Femur (tissue), 1 donor: ENCODE results near the gene PTN.
"Not testable (repeated sequence)": the region's sequence is repeated elsewhere in the genome, so short reads cannot be mapped to it uniquely, and the experiment has no call there.

ENCODE experiments used
- DNase-seq: peaks from one replicate; pipeline ENCODE4 v3.0.0-alpha.2; 2017

The PTN gene

DNA sequence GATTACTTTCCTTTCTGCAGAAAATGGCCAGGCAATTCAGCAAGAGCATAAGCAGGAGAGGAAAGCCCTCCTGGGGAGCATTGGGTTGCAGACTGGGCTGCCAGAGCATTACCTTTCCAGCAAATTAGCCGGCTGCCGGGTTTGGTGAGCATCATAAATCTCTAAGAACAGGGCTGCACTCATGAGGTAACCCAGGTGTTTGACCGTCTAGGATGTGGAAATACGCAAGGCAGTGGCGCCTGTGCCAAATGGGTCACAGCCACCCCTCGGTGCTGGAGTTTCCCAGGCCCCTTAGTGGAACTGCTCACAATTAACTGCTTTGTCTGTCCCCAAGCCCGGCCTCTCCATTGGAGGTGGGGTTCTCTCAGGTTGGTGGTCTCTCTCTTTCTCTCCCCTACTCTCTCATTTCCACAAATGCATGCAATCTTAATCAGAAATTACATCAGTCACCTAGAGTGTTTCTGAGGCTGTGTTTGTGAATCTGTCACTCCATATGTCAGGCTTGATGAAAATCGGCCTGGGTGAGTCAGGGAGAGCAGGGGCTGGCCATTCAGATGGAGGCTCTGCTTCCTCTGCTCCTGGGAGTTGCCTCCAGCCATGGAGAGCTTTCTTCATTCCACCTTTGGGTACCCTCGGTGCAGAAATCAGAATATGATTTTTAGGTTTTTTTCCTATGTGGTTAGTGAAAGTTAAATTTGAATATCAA is 26.7 kb downstream of the PTN start:
- DNase-seq: peak; percentile 49

DNA sequence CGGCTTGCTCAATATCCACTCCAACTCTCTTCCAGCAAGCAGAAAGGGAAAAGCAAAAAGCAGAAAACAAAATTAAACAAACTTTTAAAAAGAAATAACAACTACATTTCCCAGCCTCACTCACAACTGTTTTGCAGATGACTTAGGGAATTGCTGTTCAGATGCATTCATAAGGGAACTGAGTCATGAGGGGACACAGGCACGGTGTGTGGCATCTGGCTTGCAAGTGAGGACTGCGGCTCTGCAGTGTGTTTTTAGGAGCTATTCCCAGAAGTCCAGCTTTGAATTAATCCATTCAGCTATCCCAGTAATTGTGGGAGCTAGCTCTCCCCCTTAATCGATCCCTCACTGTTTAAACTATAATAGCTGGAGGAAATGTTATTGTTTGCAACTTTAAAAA is 30.3 kb downstream of the PTN start:
- no peak for DNase-seq

DNA sequence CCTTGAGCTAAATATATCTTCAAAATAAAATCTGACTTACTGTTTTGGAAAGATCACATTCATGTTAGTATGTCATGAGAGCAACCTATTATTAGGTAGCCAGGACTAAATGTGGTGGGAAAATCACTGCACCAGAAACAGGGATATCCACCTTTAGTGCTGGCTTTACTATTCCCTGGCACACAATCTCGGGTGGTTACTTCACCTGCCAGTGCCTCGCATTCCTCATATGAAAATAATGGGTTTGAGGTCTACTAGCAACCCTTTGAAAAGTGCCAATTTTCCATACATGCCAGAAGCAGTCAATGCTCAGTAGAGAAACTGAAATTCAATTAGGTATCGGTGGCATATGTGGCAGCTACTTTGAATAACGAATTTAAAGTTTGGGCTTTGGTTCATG is 36.8 kb downstream of the PTN start:
- peak; percentile 53 for DNase-seq

DNA sequence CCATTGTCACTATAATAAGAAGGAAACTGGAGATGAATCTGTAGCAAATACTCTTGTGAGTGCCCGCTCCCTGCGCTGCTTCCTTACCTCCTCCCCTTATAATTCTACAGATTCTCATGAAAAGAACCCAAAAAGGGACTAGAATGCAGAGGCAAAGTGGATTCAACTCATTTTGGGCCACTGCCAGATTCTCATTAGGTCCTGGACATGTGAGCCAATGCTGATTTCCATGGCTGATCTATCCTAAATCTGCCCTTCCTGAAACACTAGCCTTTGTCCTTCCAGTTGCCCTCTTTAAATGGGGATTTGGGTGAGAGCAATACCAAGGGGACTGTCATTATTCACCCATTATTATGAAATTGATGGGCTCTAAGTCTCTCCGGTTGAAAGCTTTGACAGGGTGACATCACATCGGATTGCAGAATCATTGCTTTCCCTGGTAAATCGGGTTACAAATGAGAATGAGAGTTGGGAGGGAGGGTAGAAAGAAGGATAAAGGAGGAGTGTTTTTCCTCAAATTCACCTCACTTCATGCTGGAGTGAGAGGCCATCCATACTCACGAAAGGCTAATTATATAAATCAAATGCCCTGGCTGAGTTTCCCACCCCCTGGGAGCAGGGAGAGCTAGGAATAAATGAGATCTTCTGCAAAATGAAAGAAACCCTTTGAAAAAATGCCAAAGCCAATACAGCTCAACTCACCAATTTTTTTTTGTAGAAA is 37.5 kb downstream of the PTN start:
- DNase-seq: peak; percentile 51

DNA sequence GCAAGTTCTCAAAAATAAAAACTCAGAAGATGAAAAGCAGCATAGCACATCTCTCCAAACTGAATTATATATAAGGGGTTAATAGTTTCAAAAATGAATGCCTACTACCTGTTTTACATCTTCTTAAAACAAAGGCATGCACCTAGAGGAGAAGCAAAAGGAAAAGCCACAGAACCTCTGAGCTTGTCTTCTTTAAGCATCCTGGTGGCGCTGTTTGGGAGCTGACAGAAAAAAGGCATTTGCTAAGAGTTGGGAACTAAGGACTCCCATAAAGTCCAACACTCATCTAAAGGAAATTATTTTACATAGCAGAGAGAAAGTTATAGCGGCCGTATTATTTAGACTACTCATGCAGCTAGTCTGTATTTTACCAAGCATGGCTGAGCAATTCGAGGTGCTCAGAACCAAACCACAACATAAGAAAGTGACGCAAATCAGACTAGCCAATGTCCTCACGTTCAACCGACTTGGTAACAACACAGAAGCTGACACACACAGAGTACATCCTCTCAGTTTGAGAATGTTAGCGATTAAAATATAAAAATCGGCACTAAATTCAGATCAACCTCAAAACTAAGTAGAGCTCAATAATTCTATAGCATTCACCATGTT is 38.8 kb downstream of the PTN start:
- no peak for DNase-seq

DNA sequence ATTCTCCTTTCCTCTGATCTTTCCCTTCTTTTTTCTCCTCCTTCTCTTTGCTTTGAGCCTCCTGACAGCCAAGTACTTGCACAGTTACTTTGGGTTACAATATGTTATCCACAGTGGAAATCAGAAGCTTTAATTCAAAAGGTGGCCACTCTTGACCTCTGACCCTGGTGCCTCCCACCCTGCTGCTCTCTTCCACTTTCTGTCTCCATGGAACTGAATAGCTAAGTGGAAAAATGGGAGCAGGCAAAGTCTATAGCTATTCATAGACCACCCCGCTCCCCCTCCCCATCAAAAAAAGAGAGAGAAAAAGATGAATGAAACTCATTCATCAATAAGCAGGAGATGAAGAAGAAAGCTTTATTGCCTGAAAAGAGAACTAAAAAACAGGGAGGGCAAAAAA is 39.4 kb downstream of the PTN start:
- no peak for DNase-seq

DNA sequence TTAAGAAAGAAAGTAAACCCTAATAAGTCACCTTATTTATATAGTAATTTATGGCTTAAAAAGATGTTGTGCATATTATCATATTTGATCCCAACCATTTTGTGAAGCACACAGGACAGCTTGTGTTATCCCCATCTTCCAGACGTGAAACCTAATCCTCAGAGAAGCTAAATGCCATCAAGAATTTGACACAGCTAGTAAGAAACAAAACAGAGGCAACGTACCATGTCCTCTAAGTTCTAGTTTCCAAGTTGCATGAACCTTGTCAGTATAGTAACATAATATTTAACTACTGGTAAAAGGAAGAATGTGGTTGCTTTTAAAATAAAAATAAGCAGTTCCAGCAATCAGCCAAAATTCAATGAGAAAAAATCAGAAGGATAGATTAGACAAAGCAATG is 41.5 kb downstream of the PTN start:
- no peak for DNase-seq

DNA sequence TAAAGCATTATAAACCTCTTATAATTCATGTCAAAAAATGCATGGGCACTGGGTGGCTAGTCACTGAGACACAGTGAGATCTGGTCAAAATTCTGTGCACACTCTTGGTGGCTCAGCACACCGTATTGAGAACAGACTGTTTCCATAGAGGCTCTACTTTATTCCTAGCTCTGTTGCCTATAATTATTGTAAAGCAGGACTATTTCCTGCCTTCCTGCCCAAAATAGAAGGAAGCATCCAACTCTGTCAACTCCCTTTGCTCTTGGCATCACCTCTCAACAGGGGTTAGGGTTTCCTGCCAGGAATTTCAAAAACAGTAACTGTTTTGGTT is 45.1 kb downstream of the PTN start:
- DNase-seq: peak; percentile 37

DNA sequence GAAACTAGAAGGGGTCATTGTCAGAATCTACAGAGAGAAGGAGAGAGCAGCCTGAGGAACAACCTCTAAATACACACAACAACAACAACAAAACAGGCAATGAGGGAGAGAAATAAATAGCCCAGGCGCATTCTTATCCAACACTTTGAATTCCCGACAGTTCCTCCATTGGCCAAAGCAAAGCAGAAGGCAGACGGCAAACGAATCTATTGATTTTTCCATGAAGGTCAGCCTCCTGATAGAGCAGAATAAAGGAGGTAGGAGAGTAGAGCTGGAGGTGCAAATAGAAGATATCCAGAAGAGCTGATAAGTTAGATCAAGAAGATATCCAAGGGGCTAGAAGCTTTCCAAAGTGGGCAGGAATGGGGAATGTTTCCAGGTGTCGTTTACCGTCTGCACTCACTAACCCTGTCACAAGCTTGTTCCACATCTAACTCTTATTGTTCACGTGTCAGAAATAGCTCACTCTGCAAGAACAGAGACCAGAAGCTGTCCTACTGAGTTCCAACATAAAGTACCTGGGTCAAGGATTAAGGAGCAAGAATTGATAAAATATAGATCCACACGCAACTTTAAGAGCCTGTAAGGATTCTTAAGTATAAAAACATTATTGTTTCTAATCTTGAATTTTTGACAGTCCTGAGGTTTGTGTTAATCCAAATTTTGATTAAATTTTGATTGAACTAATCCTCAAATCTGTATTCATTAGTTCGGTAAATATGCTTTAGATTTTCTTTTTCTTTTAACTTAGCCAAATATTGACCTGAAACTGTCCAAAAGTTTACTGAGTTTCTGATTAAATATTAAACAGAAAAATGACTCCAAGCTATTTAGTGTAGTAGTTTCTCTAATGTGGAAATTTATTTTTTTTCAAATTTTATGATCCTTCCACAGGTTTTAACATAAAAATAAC is 45.7 kb downstream of the PTN start:
- DNase-seq: no peak

DNA sequence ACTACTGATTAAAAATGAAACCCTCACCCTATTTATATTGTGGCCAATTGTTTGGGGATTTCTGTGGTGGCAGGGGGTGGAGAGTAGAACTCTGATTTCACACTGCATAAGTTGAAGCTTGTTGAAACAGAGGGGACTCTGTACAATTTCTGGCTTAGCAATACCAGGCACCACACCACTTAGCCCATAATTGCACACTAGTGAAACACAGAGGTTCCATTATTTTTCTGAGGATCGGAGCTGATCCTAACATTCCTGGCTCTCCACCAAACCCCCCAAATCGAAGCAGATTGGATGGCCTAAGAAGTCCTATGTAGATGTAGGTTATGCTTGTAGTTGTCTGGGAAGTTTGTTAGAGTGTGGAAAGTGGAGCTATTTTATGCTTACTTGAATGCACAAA is 47.0 kb downstream of the PTN start:
- DNase-seq: peak; percentile 58

DNA sequence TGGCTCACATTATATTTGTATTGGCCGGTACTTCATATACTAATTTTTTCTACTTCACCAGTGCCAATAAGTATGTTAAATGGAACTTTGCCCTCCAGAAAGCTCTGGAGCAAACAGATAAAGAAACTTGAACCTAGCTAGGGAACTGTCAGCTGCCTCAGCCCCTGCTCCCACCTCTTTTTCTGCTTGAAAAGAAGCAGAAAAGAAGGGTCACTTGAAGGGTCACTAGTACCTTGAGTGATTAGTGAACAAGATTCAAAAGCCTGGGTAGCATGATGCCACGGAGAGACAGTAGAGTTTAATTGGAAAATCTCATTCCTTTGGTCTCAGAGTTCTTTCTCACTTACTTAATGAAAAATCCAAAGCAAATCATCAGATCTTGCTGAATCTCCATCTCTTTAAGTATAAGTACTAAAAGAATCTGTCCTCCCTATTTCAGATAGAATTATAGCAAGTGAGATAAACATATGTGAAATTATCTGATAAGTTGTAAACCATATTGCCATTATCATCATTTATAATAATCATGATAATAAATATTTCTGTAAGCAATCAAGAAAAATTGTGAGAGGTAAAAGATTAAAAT is 47.7 kb downstream of the PTN start:
- DNase-seq: no peak

DNA sequence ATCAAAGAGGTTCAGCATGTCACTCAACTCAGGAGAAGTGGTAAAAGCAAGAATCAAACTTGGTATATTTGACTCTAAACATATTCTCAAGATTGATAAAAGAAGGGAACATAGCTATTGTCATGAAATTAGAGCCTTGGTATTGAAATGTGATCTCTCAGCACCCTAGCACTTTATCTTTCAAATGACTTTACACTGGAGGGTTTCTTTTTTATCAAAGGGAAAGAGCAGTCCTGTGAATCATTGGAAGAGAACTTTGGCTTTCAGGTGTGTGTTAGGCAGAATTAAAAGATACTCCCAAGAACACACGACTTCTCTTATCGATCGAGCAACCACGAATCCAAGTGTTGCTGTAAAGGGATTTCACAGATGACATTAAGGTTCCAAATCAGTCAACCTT is 54.4 kb downstream of the PTN start:
- no peak for DNase-seq

DNA sequence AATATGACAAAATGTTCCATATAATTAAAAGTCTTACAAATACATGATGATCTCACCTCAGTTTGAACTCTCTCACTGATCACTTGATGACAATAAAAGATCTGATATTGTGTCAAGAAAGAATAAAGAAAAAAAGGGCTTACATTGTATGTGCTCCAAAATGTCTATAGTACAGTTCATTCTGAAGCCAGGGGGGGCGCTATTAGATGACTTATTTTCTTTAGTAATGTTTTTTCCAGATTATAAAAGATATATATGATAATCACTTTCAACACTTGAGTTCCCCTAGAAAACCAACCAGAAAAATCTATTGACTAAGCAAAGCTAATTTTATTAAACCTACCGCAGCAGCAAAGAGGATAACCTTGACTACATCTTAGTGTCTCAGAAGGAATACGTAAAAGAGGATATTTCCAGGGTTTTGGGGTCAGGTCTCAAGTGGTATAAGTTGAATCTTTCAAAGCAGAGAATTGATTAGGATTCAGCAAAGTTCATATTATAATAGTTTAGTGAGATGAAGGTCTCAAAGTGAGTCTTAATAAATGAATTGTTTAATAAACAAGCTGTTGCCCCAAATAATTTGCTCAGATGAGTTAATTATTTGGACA is 55.8 kb downstream of the PTN start:
- no peak for DNase-seq

DNA sequence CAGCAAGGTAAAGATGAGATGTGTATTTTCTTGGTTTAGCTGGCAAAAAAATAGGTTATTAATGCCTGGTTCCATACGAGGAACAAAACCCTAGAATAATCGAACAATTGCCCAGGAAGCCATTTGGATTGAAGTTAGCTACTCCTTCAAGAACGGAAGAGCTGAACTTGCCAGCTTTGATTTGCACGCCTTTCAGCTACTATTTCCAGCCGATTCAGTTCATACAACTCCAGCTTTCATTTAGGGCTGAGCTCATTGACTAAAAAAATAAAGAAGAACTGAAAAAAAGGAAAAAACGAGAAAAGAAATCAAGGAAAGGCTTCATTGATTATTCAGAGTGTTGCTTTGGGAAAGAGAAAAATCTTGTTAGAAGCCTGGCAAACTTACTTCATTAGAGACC is 60.4 kb downstream of the PTN start:
- no peak for DNase-seq

DNA sequence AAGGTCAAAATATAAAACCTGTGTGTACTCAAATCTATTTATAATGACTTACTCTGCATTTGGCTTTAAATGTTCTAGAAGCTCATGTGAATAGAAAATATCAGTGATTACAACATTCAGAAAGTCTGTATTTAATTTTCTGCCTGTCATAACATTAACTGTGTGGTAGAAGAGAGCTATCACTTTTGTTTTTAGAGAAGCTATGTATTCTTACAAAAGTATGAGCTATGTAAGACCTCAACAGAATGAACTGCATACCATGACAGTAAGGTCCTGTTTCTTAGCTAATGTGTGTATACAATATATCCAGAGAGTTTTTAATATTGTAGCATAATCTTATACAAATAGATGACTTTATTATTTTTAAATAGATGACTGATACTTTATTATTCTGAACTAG is 61.5 kb downstream of the PTN start:
- no peak for DNase-seq

DNA sequence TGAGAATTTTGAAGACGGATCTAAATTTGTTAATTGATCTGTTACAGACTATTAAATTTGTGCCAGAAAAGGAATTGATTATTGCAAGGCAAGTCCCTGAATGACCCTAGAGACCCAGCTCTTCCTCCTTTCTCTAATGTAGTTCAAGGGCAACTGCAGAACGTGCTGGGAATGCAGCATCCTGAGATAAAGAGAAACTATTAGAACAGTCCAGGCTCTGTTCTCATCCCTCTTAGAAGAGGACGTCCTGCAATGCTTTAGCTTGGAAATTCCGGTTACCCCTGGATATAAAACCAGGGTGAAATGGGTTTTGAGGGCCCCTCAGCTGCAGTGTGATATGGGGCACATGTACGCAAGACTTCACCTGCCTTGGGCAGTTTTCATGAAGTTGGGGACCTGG is 67.3 kb downstream of the PTN start:
- no peak for DNase-seq

DNA sequence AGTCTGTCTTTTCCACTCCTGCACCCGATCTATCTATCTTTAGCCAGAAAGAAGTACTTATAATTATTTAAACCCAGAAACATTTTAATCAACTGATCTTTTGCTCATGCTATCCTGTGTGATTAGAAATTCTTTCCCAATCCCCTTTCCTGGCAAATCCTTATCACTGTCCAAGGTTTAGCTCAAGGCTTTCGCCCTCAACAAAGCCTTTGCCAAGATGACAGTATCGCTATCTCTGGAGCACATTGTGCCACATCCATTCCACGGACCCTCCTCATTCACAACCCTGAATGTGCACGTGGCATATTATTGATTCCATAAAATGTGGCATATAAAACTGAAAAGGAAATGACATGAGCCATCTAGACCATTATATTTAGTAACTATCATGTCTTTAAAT is 71.3 kb downstream of the PTN start:
- no peak for DNase-seq

DNA sequence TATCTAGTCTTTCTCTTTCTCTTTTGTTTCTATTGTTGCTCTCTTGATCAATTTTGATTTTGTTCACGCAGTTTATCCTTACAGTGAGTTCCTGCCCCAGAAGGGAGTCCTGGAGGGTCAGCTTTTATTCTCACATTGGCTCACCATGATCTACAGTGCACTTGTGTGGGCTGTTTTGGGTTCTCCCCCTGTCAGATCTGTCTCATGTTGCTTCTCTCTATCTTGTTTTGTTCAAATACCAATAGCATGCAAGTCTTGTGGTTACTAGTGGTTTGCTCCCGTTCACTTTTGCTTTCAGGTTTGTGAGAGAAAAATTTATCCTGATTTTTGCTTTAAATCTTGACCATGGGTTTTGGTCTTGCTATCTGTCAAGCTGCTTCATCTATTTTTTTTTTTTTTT is 74.3 kb downstream of the PTN start:
- no peak for DNase-seq

DNA sequence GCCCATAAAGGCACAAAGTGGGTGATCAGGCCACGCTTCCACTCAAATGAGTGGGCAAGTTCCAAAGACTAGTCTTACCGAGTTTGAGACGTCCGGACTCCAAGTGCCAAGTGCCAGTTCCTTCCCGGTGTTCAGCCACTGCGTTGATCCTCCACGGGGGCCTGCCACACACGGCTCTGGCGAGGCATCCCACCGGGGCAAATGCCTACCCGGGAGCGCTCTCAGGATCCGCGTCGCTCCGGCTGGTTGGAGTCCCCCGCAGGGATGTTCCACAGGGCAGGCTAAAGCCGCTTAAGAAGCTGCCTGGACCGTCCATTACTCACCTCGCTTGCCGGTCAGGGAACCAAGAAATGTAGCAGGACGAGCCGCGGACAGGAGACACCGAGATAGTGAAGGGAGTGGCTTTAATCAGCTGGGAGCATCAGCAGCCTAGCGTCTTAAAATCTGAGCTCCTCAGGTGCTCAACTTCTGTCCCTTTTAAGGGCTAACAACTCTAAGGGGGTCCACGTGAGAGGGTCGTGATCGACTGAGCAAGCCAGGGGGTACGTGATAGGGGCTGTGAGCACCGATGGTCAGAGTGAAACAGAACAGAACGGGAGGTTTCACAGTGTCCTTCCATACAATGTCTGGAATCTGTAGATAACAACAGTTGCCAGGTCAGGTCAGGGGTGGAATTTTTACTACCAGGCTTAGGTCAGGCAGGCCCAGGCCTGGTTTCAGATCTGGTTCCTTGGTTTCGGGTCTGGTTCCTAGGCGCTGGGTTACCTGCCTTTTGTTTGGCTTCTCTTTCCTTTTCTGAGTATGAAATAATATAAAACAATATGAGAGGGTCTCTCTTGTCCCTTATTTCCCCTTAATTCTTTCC is 75.3 kb downstream of the PTN start:
- not testable (repeated sequence) for DNase-seq

DNA sequence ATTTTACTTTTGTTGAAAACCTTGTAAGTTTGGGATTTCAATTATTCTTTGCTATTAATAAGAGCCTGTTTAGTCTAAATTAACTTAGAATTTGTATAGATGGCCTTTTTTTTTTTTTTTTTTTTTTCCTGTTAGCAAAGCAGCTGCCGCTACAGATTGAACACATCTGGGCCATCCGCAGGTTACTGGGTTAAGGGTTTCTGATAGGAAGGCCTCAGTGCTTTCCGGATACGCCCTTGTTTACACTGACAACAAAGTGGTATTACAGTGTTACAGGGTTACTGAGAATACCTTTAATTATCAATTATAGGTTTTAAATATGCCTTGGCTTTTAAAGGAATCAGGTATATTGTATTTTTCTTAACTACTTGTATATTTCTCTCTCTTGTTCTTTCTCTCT is 76.8 kb downstream of the PTN start:
- DNase-seq: no peak

DNA sequence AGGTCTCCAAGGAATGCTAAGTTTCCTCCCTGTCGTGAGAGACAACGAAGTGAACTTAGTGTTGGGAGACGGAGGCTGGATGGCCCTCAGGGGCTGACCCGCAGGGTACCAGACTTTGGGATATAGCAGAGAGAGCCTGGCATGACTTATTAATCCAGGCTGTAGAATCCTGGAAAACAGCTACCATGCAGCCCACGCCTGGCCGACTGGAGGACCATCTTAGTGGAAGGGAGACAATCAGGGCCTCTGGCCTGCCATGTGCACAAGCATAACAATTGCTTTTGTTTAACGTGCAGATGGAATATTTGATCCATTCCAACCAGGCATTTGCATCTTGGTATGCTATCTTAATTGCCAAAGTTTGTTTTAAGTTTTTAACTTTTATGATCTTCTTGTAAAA is 78.1 kb downstream of the PTN start:
- DNase-seq: not testable (repeated sequence)

DNA sequence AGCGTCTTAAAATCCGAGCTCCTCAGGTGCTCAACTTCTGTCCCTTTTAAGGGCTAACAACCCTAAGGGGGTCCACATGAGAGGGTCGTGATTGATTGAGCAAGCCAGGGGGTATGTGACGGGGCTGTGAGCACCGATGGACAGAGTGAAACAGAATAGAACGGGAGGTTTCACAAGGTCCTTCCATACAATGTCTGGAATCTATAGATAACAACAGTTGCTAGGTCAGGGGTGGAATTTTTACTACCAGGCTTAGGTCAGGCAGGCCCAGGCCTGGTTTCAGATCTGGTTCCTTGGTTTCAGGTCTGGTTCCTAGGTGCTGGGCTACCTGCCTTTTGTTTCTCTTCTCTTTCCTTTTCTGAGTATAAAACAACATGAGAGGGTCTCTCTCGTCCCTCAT is 80.9 kb downstream of the PTN start:
- no peak for DNase-seq
